HG02938 (cell line): ENCODE measurements around the gene DKK3.

Experiments
- ATAC-seq: cut with Tn5 transposase; IDR thresholded peaks from one replicate; pipeline ENCODE4 v1.9.1; 2021; ENCODE audit warnings: mild to moderate bottlenecking, moderate library complexity; ENCODE audit not compliant: unreplicated experiment

The DKK3 gene

DNA sequence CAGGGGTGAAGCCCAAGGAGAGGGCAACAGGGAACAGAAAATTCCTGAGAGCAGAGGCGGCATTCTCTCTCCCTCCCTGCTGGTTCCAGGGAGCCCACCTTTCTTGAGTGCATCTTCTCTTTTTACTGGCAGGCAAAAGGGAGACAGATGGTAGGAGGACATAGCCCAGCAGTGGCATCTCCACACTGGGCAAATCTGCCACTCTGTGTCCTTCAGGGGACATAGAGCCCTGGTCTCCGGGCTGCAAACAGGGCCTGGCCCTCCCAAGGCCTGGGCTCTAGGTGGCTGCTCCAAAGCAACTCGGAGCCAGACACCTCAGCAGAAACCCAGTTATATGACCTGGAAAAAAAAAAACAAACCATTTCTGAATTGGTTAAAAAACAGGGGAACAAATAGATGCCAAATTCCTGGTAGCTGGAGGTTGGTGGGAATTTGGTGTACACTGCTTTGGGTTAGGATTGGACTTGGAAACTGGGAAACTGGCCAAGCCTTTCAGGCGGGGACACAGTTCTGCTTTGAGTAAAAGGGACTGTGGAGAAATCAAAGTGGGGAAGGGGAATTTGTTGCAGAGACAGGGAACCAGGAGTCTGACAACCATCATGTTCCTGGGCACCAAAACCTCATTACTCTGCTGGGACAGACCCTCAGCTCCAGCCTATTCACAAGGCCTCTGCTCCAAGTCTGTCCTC, 23.6 kb upstream of the DKK3 start:
- no peak for ATAC-seq

DNA sequence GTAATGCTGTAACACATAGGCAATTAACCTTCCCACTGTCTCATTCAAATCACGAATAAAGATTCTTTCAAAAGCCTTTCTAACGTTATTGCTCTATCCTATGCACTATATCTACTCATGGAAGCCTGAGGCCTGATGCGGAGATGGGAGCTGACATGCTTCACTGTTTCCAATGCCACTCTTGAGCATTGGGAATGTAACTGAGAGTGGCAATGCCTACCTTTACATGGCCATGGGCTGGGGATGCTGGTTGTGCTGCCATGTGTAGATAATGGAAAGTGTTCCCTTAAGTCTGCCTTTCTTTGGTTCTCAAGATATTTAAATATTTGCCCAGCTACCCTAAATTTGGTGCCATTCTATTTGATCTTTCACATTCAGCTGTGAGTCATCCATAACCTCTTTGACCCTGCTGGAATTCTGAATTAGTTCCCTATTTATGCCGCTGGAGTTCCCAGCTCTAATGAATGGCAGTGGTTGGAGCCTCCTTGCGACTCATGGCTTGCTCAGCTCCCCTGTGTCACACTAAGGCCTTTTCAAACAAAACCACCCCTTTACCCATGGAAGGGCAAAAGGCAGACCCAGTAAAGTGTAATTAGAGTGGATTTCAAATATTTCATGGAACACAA, 21.4 kb upstream of the DKK3 start:
- ATAC-seq = no peak

DNA sequence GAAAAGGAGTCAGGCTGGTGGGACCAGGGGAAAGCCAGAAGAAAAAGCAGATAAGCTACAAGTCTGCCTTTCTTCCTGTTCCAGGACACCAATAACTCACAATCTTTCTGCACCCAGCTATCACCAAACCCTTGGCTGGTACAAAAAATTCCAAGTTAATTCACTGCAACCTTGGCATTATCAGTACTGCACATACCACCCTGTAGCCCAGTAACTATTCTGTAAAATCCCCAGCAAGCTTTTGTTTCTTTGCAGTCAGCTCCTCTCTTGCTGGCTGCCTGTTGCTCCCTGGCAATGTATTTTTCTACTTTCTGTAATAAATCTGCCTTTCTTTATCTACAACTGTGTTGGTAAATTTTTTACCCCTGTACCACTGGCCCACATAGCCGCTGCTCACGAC, 20.7 kb upstream of the DKK3 start:
- no peak for ATAC-seq

DNA sequence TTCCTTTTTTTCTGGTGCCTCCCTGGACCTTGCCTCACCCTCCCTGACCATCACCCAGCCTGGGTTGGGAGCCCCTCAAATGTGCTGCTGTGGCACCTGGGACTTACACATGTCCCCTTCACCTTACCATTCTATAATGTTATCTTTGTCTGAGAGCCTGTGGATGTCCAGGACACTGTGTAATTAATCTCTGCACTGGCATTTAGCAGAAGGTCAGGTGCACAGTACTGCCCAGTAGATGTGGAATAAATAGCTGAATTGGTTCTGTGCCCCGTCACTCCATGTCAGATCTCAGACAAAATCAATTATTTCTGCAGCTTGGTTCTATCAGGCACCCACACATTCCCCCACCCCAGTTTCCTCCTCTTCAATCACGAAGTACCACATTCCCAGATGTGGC, 19.9 kb upstream of the DKK3 start:
- no peak for ATAC-seq

DNA sequence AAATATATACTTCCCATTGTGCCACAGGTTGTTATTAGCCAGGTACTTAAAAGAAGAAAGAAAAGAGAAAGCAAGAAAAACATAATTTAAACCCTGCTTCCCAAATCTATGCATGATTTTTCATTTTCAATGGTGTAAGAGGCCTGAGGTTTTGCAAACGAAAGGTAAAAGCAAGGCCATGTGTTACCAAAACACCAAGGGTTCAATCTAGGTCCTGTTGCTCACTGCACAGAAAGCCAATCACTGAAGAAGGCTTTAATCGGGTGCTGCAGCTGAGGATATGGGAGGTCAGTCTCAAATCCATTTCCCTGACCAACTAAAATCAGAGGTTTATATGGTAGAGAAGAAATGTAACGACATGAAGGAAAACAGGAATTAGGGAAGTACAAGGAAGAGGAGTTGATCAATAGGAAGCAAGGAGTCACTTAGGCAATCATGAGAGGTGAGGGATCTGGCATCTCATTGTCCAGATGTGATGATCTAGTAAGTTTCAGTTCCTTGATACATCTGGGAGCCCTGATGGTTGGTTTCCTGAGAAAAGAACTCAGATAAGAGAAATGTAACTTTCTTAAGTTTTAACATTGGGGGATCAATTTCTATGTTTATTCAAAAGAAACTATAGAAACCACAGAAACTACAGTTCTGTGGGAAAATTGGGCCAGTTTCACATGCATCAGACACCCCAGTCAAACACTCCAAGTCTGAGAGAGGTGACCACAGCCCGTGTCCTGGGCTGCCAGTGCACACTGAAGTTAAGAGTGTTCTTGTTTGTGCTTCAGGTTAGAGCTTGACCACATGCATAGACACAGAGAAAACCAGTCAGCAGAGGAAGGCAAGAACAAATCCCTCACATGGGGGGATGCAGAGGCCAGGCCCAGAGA, 18.1 kb upstream of the DKK3 start:
- ATAC-seq = no peak

DNA sequence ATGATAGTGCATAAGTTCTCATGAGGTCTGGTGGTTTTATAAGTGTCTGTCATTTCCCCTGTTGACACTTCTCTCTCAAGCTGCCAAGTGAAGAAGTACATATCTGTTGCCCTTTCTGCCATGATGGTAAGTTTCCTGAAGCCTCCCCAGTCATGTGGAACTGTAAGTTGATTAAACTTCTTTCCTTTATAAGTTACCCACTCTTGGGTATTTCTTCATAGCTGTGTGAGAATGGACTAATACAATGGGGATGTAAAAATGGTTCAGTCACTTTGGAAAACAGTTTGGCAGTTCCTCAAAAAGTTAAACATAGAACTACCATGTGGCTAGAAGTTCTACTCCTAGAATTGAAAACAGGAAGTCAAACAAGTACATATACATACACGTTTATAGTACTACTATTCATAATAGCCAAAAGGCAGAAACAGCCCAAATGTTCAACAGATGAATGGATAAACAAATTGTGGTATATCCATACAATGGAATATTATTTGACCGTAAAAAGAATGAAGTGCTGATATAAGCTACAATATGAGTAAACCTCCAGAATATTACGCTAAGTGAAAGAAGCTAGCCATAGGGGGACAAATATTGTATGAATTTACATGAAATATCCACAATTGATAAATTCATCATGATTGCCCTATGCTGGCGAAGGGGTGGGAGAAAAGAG, 16.0 kb upstream of the DKK3 start:
- ATAC-seq = no peak

DNA sequence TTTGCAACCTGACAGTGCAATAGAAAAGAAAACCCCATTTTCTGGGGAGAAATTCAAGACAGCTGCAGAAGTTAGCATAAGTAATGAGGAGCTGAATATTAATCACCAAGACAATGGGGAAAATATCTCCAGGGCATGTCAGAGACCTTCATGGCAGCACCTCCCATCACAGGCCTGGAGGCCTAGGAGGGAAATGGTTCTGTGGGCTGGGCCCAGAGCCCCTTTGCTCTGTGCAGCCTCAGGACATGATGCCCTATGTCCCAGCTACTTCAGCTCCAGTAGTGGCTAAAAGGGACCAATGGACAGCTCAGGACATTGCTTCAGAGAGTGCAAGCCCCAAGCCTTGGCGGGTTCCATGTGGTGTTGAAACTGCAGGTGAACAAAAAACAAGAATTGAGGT, 14.6 kb upstream of the DKK3 start:
- no peak for ATAC-seq

DNA sequence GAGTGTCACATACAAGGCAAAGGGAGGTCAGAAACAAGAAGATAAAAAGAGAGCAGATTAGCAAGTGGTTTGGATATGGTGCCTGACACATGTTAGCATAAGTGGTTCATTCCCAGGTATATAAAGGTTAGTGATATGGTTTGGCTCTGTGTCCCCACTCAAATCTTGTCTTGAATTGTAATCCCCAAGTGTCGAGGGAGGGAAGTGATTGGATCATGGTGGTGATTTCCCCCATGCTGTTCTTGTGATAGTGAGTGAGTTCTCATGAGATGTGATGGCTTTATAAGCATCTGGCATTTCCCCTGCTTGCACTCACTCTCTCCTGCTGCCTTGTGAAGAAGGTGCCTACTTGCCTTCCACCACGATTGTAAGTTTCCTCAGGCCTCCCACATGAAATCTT, 12.1 kb upstream of the DKK3 start:
- no peak for ATAC-seq

DNA sequence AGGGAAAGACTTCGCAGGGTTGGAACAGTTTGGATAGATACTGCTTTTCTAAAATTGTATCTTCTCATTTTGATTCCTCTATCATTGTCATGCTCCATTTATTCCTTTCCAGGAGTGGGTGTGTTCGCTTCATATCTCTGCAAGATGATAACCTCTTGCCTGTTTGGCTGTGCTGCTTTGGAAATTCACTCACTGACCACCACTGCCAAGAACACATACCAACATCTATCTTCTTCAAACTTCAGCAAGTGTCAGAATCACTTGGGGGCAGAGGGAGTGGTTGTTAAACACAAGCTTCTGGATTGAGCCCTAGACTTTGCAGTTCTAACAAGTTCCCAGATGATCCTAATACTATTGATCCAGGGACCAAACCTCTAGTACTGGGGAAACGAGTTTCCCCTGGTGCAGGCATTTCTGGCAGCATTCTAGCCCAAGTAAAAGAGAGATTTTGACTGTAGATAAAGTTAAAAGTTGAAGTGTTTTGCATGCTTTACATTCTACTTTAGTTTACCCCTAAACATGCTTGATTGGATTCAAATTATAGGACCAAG, 11.5 kb upstream of the DKK3 start:
- no peak for ATAC-seq

DNA sequence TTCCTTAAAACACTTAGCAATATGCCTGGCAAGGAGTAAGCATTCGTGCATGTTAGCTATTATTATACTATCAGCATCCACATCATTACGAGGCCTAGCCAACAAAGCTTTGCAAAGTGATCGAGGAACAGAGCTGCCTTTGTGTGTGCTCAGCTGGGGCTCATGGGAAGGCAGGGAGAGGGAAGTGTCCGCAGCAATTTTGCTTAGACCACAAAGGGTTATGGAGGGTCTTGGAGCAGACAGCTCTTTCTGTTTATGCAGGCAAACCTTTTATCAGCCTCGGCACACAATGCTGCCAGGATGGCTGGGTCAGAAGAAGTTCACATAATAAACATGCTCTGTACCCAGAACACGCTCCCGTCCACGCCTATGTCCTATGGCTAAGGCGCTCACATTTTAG, 10.9 kb upstream of the DKK3 start:
- no peak for ATAC-seq

DNA sequence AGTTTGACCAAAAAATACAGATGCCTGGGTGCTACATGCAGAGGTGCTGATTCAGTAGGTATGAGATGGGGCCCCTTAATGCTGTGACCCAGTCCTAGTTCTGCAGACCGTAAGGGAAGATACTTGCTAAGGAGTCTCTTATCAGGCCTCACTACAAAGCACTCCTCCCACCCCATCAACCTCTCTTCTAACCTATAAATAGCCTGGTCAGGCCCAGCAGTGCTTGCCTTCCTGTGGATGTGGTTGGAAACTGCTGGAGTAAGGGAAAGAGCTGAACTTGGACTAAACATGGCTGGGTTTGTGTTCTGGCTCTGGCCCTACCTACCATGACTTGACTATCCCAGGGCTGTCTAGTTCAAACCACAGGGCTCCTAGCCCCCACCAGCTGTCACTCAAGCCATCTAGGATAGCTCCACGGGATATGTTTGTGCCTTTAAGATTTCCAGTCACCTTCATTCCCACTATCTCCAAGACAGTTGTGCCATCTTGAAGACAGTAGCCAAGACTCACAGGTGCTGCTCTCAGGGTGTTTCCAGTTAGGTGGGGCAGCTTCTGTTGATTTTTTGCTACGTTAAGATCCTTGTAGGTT, 9.5 kb upstream of the DKK3 start:
- ATAC-seq = no peak

DNA sequence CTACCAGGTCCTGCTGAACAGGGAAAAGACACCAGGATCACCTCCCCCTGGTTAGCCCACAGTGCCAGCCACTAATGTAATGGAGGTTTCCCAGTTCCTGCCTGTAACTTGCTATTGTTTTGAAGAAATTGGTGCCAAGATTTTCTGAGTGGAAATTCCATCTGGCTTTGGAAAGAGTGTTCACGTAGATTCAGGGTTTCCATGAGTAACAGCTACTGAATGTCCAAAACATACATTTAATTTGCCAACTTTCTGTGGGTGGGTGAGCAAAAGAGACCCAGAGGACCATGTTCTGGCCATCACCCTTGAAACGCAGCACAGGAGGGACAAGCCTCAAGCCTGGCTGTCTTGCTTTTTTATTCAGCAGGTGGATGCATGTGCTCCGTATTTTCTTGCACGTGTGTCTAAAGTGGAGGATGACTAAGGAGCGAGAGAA, 8.8 kb upstream of the DKK3 start:
- ATAC-seq = no peak

DNA sequence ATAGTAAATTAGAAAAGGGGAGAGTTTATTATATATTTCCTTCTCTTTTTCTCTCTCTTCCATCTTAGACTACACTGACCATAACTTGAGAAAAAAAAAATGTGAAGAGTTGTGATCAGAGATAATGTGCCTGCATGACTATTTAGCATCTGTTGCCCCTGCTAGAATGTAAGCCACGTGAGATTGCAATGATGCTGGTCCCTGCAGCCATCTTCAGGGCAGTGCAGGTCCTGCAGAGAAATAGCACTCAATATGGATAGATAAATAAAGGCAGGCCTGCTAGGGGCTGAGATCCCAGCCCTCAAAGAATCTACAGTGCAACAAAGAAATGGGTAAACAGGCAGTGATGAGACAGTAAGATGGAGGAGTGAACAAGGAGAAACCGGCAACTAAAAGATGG, 7.8 kb upstream of the DKK3 start:
- ATAC-seq = no peak

DNA sequence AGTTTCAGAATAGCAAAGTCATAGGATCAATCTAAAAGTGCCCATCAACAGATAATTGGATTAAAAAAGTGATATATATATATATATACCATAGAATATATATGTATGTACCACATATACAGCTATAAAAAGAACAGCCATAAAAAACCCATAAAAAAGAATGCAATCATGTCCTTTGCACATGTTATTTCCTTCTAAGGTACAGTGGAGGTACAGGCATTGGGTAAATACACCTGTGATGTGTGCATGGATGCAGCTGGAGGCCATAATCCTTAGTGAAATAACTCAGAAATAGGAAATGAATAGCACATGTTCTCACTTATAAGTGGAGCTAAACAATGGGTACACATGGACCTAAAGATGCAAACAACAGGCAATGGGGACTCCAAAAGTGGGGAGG, 7.1 kb upstream of the DKK3 start:
- no peak for ATAC-seq

DNA sequence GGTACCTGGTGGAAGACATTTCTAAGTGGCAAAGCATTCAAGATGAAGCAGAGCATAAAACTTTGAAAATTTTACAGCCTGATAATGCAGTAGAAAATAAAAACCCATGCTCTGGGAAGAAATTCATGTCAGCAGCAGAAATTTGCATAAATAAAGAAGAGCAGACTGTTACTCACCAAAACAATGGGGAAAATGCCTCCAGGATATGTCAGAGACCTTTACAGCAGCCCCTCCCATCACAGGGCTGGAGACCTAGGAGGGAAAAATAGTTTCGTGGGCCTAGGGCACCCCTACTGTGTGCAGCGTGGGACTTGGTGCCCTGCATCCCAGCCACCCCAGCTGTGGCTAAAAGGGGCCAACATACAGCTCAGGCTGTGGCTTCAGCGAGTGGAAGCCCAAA, 5.4 kb upstream of the DKK3 start:
- ATAC-seq = no peak

DNA sequence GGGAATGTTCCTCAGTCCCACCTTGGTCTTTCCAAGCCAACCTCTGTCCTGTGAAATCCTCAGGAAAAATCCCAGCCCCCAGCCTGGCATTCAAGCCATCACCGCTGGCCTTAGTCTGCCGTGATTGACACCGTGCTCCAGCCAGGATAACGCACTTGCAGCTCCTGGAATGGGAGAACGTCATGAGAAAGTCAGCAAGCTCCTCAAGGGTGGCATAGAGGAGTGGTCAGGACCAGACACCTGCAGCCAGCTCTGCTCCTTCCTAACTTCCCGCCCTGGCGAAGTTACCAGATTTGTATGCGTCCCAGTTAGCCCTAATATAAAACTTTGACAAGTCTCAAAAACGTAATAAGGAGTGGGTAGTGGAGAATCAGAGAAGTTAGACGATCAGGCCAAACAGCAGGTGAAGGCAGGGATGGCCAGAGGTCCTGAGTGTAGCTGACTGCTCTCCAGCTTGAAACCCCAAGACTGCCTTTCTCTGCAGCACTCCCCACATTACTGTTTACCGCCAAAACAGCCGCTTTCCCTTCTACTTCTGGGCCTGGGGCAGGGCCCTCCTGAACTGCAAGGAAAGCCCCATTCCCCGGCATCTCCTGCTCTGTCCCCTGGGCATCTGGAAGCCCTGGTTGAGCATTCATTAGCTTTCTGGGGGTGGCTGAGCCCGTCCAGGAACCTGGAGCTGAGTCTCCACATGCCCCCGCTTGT, 1.3 kb upstream of the DKK3 start:
- ATAC-seq = no peak

DNA sequence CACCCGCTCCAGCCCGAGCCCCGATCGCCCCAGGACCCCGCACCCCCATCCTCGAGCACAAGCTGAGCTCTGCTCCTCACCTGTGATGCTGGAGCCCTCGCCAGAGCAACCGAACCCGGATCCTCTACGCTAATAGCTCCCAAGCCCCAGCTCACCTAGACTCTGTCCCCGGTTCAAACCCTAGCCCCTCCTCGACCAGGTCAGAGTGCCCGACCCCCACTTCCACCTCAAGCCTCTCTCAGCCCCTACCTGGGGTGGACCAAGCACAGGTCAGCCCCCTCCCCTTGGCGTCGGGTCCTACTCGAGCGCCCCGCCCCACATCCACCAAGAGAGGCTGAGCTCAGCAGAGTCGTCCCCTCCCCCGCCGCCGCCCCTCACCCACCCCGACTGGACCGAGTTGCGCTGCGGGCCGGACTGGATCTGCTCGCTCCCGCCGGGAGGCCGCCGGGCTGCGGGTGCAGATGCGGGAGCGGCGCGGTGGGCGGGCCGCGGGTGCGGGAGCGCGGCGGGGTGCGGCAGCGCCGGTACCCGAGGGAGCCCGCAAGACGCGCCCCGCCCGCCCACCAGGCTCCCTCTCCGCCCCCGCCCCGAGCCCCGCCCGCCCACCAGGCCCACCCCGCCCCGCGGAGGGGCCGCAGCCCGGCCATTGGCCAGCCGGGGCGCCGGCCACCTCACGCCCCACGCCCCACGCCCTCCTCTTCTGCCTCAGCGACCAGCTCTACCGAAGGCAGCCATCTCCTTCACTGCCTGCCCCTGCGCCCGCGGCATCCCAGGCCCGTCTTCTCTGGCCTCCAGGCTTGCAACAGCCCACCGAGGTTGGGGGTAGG, 577 bp upstream of the DKK3 start:
- no peak for ATAC-seq

DNA sequence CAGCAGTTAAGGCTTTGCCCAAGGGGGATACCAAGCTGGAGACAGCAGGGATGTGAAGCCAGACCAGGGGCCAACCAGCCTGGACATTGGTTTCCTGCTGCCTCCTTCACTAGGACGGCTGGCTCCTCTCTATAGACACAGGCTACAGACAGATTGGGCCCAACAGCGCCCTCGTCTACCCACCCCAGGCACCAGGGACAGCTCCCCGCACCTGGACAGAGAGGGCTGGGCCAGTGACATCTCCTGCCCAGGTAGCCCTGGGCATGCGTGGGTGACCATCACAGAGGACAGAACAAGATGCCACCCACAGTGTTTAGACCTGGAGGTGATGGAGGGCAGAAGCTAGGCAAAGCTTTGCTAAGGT, 1.2 kb downstream of the DKK3 start:
- no peak for ATAC-seq

DNA sequence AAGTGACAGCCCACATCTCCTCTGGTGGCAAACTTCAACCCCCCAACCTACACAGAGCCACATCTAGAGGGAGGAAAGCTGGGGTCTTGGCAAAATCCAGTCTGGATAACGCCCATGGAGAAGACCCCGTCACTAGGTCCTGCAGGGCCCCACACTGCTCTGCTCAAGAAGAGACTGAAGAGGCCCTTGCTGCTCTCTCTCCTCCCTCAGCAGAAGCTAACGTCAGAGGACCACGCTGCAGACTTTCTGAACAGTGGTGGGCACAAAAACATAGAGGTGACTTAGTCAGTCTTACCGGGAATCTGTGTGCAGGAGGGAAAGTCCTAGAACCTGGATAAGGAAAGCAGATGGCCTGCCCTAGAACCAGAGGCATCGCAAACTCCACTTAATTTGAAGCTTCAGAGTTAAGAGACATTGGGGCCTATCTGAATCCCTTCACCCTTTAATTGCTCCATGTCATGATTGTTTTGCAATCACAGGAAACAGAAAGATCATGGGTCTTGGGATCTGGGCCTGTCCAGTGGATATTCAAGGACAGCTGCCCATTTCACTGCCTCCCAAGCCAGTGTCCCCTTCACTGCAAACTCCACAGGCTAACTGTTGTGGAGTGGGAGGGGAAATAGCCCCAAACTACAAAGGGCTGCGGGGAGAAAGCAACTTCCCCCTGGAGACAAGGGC, 1.7 kb downstream of the DKK3 start:
- ATAC-seq = no peak
